Ovary (tissue), 9 donors: ENCODE results near the gene TRMT112. TPM values are rescaled to one million over a fixed set of nuclear protein-coding genes. Genes with fewer than 3 reads are reported as not detected.
A peak's percentile ranks its signal among the peaks of the same experiment; 100 is the strongest.

Experiments
- DNase-seq, 5 donors: peaks; one replicate each; pipeline ENCODE4 v3.0.0-alpha.2; 2019 to 2020
- H3K27ac ChIP-seq, 2 donors: fragments of 200-600 bp; one replicate each; pipeline versions ENCODE4 v1.5.1 to v1.8.0; 2019 to 2022
- H3K27me3 ChIP-seq: fragments of 200-600 bp; one replicate; pipeline ENCODE4 v1.8.0; 2022
- H3K36me3 ChIP-seq: fragments of 200-600 bp; sonication (generic); one replicate; pipeline ENCODE4 v1.5.1; 2019
- H3K4me1 ChIP-seq: one replicate; pipeline ENCODE4 v1.8.1; 2013; ENCODE audit warnings: mild to moderate bottlenecking, moderate library complexity; ENCODE audit not compliant: insufficient read depth
- H3K4me3 ChIP-seq: fragments of 200-600 bp; sonication (generic); one replicate; pipeline ENCODE4 v1.5.1; 2017
- H3K9me3 ChIP-seq, 2 donors: fragments of 200-600 bp in 1 of 2; sonication (generic) in 1 of 2; one replicate each; pipeline versions ENCODE4 v1.5.1 to v1.8.1; 2013 to 2019; ENCODE audit warnings: mild to moderate bottlenecking in 1 of 2, moderate library complexity in 1 of 2
- EP300 ChIP-seq: sonication (generic); formaldehyde crosslinking; IDR thresholded peaks from one replicate; pipeline ENCODE4 v1.6.1; 2017; ENCODE audit warnings: antibody characterized with exemption
- POLR2A ChIP-seq: fragments of 450-650 bp; IDR thresholded peaks from one replicate; pipeline ENCODE4 v1.6.1; 2017; ENCODE audit warnings: antibody characterized with exemption, mild to moderate bottlenecking, moderate library complexity
- WGBS, 3 donors: extraction: QIAGEN DNeasy Blood & Tissue Kit in 1 of 3; methylation state at CpG; one replicate each; pipeline versions ENCODE4 v1.1.5 to v1.1.7; 2013 to 2017; 5-methylcytosine and 5-hydroxymethylcytosine counted together
- intact Hi-C, 4 donors: fragments of 100-400 bp; cut with DNase I; formaldehyde crosslinking; loops; one replicate each; pipeline versions ENCODE4 v1.11.0 to v1.15.1; 2022 to 2023
- polyA plus RNA-seq, 2 donors: library from polyadenylated mRNA; stranded (reverse); fragments of 200-250 nt in 1 of 2; fragments of 350-450 nt in 1 of 2; fragmentation: Illumina TruSeq in 1 of 2; extraction: RNeasy Lipid Tissue Mini Kit (QIAGEN cat#74804) in 1 of 2; gene quantifications; one replicate each; pipeline ENCODE4 v1.2.3, GENCODE V29; 2013 to 2014
- total RNA-seq, 7 donors: library from RNA; depleted of rRNA in 2 of 7; stranded (reverse); fragments of >200 nt in 2 of 7; fragmentation: NEBNext Ultra II Directional in 3 of 7; extraction: Animal tissue kit (Norgen Biotek cat#: 25700) in 3 of 7; gene quantifications; one replicate each; pipeline versions ENCODE4 v1.1.0 to v1.2.4, GENCODE V29; 2016 to 2023
- TF ChIP-seq, protein P1 (sequence below), 3 donors: fragments of 450-650 bp in 2 of 3; fragments of 200-600 bp in 1 of 3; IDR thresholded peaks; one replicate each; pipeline versions ENCODE4 v1.5.1 to v1.8.0; 2016 to 2022; ENCODE audit warnings: antibody characterized with exemption in 3 of 3, mild to moderate bottlenecking in 1 of 3
- donor health status: DM: no; HTN: no; CAD: no; lungs with moderate emphysema.
- donor health status: DM: no; HTN: no; CAD: no.
- donor health status: Bipolar disorder and iron deficiency.
- donor health status: DM: yes; HTN: yes; CAD: no.
- donor health status: DM: no; HTN: no; CAD: no.
- donor health status: DM: yes; HTN: yes; CAD: no.

Gene TRMT112
- total and polyA plus RNA-seq, 9 donors = 207 to 432 (median 275) TPM

DNA sequence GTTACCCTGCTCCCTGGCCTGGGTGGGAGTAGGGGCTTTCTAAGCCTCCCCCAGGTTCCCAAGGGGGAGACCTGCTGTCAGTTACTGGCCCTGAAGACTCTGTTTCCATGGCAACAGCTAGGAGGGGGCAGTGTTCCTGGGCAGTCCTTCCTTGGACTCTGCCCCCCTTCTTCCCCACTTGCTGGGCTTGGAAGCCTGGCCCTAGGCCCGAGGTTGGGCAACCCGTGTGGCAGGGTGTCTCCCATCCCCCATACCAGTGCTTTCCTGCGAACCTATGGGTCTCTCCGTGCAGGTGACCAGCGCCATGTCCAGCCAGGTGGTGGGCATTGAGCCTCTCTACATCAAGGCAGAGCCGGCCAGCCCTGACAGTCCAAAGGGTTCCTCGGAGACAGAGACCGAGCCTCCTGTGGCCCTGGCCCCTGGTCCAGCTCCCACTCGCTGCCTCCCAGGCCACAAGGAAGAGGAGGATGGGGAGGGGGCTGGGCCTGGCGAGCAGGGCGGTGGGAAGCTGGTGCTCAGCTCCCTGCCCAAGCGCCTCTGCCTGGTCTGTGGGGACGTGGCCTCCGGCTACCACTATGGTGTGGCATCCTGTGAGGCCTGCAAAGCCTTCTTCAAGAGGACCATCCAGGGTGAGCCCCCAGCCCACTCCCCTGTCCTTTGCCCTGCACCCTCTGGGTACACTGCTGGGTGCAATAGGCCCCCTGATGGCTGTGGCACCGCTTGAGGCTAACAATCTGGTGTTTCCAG lies 10.3 kb downstream of the TRMT112 start:
- TF ChIP-seq EP300 = no peak
- no peak for TF ChIP-seq POLR2A
- TF ChIP-seq, protein P1, sequence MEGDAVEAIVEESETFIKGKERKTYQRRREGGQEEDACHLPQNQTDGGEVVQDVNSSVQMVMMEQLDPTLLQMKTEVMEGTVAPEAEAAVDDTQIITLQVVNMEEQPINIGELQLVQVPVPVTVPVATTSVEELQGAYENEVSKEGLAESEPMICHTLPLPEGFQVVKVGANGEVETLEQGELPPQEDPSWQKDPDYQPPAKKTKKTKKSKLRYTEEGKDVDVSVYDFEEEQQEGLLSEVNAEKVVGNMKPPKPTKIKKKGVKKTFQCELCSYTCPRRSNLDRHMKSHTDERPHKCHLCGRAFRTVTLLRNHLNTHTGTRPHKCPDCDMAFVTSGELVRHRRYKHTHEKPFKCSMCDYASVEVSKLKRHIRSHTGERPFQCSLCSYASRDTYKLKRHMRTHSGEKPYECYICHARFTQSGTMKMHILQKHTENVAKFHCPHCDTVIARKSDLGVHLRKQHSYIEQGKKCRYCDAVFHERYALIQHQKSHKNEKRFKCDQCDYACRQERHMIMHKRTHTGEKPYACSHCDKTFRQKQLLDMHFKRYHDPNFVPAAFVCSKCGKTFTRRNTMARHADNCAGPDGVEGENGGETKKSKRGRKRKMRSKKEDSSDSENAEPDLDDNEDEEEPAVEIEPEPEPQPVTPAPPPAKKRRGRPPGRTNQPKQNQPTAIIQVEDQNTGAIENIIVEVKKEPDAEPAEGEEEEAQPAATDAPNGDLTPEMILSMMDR (IDR thresholded peaks at IDR 0.05) = no peak
- peak overlapping the region; percentile 48 for H3K4me3 ChIP-seq
- intact Hi-C loops = loop anchor here in 1 of 4 donors (5.0 kb wide), 1 partner anchor 65 kb away; the partner anchor contains the start of gene FKBP2
- H3K36me3 ChIP-seq = no peaks in the 10 kb centered on the region
- H3K27me3 ChIP-seq = no peaks in the 10 kb centered on the region
- WGBS, 3 donors = 75 to 78% (median 75%) methylated on average over 15 of the region's 15 CpGs
- peaks cover 8% of the 10 kb centered on the region for H3K4me1 ChIP-seq
- no peak overlapping the region for H3K27ac ChIP-seq
- H3K9me3 ChIP-seq = no peaks in the 10 kb centered on the region
- peak in 4 of 5 donors; percentile 54 to 61 (median 57) for DNase-seq

- Histone ChIP-seq H3K9me3 (no peaks in the 10 kb centered on the region), H3K36me3 (no peaks in the 10 kb centered on the region), H3K4me3 (peak overlapping the region; percentile 48), H3K4me1 (peaks cover 8% of the 10 kb centered on the region), H3K27ac (no peak overlapping the region), H3K27me3 (peaks cover under 1% of the 10 kb centered on the region)
- DNase-seq = no peak
- WGBS, 3 donors = 25 to 29% (median 26%) methylated on average over 9 of the region's 9 CpGs
- intact Hi-C loops = loop anchor here in 1 of 4 donors (5.0 kb wide), 1 partner anchor 64 kb away; the partner anchor contains the start of gene FKBP2
- TF ChIP-seq, protein P1 (IDR thresholded peaks at IDR 0.05) = no peak
- TF ChIP-seq EP300 = no peak
- TF ChIP-seq POLR2A = no peak
These were observed 10.8 kb downstream of the TRMT112 start for GRCh38 chr11:64306563-64306875.

GRCh38 chr11:64305691-64306562 lies 11.4 kb downstream of the TRMT112 start:
- Histone ChIP-seq H3K9me3 (no peaks in the 10 kb centered on the region), H3K27me3 (peaks cover 2% of the 10 kb centered on the region), H3K27ac (no peak overlapping the region), H3K4me3 (peak overlapping the region; percentile 48), H3K4me1 (peaks cover 8% of the 10 kb centered on the region), H3K36me3 (no peaks in the 10 kb centered on the region)
- intact Hi-C loops = loop anchor here in 1 of 4 donors (2.0 to 5.0 kb wide), 2 partner anchors 21 to 64 kb away; partner anchors contain the start of genes BAD, FKBP2 and GPR137
- peak; percentile 67 to 81 (median 79) for DNase-seq
- 1 to 6% (median 2%) methylated on average over 30 to 71 of the region's 71 CpGs for WGBS, 3 donors
- TF ChIP-seq EP300 = no peak
- TF ChIP-seq, protein P1 (IDR thresholded peaks at IDR 0.05) = no peak
- no peak for TF ChIP-seq POLR2A

DNA sequence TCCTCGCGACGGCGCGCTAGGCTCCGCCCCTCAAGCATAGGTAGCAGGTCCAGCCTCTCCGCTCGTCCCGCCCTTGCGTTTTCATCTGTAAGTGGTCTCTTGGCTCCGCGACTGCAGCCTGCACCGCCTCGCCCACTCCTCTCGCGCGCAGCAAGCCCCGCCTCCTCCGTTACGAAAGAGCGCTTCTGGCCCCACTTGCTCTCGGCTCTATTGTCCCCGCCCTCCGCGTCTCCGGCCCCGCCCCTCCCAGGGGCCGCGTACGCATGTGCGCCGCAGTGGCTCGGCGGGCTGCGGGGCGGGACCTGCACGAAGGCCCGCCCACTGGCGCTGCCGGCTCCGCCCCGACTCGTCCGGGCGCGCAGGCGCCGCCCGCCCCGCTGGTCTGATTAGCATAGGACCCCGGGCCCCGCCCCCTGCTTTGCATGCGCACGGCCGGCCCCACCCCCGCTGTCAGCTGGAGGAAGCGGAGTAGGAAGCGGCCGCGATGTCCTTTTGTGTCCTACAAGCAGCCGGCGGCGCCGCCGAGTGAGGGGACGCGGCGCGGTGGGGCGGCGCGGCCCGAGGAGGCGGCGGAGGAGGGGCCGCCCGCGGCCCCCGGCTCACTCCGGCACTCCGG lies 12.2 kb downstream of the TRMT112 start, which contains the start of gene ESRRA:
ESRRA (plus strand) TSS at position 450 of the 616 bp plus-strand sequence. CDS start 1,656 bp downstream, outside the sequence.
- intact Hi-C loops = loop anchor here in 1 of 4 donors (2.0 to 5.0 kb wide), 2 partner anchors 20 to 63 kb away; partner anchors contain the start of genes BAD, FKBP2 and GPR137
- Histone ChIP-seq H3K27ac (peak within 1 kb of the TSS in 1 of 2 donors; percentile 55), H3K4me3 (peak within 1 kb of the TSS; percentile 48), H3K4me1 (peaks cover 10% of the 10 kb centered on the region), H3K36me3 (no peaks in the 10 kb centered on the region), H3K27me3 (peaks cover 2% of the 10 kb centered on the region), H3K9me3 (no peaks in the 10 kb centered on the region)
- TF ChIP-seq EP300 (no peak), POLR2A (no peak)
- TF ChIP-seq, protein P1 (IDR thresholded peaks at IDR 0.05) = no peak
- WGBS, 3 donors = 1 to 2% (median 1%) methylated on average over 30 to 79 of the region's 81 CpGs
- DNase-seq = peak; percentile 99
